GM10266 (cell line): ENCODE results near the gene SSH3.

Experiments used
- DNase-seq: peaks from one replicate; pipeline ENCODE4 v3.0.0; 2012; ENCODE audit errors: extremely low spot score
- TF ChIP-seq, protein P1 (sequence below): IDR thresholded peaks from 2 replicates; pipeline ENCODE4 v1.5.1; 2012; ENCODE audit warnings: mild to moderate bottlenecking, low read depth; ENCODE audit not compliant: control insufficient read depth, insufficient read depth; ENCODE audit errors: missing control alignments

Gene SSH3

DNA sequence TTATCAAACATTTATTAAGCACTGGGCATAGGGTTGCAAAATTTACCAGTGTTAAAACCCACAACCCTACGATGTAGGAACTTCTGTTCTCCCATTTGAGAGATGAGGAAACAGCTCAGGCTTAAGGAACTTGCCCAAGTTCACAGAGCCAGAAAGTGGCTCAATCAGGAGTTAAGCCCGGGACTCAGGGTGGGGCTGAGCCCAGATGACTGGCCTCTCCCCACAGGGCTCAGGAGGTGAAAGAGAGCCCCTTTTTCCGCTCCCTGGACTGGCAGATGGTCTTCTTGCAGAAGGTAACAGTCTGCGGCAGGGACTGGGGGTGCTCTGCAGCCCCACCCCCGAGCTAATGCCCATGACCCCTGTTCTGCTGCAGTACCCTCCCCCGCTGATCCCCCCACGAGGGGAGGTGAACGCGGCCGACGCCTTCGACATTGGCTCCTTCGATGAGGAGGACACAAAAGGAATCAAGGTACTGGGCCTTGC lies 19.8 kb upstream of the SSH3 start:
- DNase-seq: no peak
- TF ChIP-seq, protein P1, sequence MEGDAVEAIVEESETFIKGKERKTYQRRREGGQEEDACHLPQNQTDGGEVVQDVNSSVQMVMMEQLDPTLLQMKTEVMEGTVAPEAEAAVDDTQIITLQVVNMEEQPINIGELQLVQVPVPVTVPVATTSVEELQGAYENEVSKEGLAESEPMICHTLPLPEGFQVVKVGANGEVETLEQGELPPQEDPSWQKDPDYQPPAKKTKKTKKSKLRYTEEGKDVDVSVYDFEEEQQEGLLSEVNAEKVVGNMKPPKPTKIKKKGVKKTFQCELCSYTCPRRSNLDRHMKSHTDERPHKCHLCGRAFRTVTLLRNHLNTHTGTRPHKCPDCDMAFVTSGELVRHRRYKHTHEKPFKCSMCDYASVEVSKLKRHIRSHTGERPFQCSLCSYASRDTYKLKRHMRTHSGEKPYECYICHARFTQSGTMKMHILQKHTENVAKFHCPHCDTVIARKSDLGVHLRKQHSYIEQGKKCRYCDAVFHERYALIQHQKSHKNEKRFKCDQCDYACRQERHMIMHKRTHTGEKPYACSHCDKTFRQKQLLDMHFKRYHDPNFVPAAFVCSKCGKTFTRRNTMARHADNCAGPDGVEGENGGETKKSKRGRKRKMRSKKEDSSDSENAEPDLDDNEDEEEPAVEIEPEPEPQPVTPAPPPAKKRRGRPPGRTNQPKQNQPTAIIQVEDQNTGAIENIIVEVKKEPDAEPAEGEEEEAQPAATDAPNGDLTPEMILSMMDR: no peak

DNA sequence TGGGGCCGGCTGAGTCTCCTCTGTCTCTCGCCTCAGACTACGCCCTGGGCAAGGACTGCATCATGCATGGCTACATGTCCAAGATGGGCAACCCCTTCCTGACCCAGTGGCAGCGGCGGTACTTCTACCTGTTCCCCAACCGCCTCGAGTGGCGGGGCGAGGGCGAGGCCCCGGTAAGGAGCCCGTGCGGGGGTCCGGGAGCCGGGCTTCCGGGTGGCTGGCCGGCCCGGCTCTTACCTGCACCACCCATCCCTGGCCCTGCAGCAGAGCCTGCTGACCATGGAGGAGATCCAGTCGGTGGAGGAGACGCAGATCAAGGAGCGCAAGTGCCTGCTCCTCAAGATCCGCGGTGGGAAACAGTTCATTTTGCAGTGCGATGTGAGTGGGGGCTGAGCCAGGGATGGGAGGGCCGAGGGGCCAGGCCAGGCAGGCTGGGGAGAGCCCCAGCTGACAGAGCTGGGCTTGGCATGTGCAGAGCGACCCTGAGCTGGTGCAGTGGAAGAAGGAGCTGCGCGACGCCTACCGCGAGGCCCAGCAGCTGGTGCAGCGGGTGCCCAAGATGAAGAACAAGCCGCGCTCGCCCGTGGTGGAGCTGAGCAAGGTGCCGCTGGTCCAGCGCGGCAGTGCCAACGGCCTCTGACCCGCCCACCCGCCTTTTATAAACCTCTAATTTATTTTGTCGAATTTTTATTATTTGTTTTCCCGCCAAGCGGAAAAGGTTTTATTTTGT lies 18.4 kb upstream of the SSH3 start:
- DNase-seq: no peak
- TF ChIP-seq, protein P1: no peak

DNA sequence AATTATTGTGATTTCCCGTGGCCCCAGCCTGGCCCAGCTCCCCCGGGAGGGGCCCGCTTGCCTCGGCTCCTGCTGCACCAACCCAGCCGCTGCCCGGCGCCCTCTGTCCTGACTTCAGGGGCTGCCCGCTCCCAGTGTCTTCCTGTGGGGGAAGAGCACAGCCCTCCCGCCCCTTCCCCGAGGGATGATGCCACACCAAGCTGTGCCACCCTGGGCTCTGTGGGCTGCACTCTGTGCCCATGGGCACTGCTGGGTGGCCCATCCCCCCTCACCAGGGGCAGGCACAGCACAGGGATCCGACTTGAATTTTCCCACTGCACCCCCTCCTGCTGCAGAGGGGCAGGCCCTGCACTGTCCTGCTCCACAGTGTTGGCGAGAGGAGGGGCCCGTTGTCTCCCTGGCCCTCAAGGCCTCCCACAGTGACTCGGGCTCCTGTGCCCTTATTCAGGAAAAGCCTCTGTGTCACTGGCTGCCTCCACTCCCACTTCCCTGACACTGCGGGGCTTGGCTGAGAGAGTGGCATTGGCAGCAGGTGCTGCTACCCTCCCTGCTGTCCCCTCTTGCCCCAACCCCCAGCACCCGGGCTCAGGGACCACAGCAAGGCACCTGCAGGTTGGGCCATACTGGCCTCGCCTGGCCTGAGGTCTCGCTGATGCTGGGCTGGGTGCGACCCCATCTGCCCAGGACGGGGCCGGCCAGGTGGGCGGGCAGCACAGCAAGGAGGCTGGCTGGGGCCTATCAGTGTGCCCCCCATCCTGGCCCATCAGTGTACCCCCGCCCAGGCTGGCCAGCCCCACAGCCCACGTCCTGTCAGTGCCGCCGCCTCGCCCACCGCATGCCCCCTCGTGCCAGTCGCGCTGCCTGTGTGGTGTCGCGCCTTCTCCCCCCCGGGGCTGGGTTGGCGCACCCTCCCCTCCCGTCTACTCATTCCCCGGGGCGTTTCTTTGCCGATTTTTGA lies 17.5 kb upstream of the SSH3 start:
- no peak for DNase-seq

DNA sequence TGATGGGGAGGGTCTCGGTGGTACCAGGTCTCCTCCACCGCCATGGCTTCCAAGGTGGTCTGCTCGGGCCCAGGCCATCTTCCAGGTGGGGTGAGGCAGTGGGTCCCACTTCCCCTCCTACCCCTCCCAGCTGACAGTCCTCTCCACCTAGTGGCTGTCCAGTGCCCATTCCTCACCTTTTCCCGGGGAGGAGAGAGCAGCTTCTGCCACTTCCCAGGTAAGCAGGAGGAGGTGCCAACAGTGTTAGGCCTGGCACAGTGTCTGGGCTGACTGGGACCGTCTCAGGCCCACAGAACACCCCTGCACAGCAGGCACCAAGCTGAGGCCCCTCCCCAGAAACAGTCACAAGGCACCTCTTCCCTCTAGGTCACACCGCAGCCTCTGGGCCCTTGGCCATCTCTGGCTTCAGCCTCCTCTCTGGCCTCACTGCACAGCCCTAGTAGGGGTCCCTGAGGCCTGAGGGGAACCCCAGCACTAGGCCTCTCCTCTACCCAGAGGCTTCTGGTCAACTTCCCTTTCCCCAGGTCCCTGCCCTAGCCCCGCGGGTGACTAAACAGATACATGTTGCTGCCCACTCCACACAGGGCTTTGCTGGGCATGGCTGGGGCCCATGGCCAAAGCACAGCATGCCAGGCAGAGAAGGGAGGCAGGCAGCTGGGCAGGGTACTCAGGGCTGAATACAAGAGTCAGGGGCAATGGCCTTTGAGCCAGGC lies 16.6 kb upstream of the SSH3 start:
- no peak for DNase-seq
- TF ChIP-seq, protein P1: no peak

More for the DNA sequence above, 17.5 kb upstream of the SSH3 start:
- TF ChIP-seq, protein P1: no peak

DNA sequence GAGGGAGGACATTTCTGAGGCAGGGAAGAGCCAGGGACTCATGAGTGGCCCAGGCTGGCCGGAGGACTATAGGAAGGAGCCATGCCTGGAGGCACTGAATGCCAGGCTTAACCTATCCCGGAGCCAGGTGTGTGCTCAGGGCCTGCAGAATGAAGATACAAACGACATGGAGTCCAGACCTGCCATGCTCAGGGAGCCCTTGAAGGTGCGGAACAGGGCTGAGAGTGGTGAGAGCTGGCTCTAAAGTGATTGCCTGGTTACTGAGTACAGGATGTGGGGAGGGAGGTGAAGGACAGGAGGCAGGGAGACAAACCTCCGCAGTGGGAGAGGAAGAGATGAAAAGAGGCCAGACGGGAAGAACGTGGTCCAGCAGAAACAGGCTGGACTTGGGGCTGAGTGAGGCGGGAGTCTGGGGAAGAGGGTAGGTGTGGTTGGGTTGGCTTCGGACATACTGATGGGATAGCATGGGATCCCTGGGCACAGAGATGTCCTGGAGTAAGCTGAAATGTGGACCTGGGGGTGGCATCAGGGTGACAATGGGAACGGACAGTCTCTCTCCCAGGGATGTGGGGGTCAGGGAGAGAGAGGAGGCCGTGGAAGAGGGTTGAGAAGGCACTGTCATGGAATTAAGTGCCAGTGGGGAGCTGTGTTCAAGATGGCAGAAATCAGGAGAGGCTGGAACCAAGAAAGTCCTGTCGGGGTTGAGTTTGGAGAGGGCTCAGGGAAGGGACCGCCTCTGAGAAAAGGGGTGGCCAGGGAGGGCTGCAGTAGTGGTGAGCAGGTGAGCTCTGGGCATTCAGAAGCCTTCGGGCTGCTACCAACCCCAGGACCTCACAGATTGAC lies 15.8 kb upstream of the SSH3 start:
- TF ChIP-seq, protein P1: no peak
- no peak for DNase-seq

DNA sequence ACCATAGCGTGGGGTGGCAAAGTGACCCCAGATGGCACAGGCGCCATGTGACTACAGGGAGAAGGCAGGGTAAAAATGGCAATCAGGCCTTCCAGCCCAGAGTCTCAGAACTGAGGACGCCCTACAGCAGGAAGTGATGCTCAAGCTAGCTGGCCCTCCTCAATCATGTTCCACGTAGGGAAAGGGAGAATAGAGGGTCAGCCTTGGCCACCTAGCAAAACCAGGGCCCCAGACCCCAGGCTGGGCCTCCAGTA lies 15.2 kb upstream of the SSH3 start:
- DNase-seq: no peak
- TF ChIP-seq, protein P1: no peak
